ENCODE results near the gene CASKIN2.
A peak's percentile ranks its signal among the peaks of the same experiment; 100 is the strongest.

Gene CASKIN2

DNA sequence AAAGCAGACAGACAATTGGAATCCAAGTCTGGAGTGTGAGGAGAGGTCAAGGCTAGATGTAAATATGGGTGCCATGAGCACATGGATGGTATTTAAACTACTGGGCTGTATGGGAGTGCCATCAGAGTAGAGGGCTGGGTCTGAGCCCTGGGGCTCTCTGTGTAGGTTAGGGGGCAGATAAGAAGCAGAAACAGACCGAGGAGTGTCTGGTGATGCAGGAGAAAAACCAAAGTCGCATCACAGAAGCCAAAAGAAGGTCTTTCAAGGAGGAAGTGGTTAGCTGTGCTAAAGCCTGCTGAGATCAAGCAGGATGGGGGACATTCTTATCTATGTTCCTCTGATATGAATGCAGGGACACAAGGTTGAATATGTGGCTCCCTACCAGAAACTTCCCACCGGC, 2.9 kb upstream of the CASKIN2 start:
- no peak for DNase-seq

DNA sequence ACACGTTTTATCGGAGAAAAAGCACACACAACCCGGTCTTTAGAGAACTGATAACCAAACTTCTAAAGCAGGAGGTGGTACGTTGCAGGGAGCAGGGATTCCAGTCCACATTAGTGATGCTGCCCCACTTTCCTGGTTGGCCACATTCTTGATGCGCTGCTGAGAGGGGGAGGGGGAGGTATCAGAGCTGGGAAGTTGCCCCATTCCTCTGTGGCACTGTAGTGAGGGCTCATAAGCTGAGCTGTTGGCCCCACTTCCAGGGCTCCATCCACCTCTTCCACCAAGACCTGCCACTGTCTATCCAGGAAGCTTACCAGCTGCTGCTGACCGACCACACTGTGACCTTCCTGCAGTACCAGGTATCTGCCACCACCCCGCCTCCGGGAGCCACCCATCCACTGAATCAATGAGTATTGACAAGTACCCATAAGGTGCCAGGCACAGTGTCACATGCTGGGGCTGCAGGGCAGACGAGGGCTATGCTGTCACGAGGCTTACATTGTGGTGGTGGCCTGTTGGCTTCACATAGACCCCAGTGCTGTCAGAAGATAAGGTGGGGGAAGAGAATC, 2.0 kb upstream of the CASKIN2 start:
- DNase-seq = no peak

DNA sequence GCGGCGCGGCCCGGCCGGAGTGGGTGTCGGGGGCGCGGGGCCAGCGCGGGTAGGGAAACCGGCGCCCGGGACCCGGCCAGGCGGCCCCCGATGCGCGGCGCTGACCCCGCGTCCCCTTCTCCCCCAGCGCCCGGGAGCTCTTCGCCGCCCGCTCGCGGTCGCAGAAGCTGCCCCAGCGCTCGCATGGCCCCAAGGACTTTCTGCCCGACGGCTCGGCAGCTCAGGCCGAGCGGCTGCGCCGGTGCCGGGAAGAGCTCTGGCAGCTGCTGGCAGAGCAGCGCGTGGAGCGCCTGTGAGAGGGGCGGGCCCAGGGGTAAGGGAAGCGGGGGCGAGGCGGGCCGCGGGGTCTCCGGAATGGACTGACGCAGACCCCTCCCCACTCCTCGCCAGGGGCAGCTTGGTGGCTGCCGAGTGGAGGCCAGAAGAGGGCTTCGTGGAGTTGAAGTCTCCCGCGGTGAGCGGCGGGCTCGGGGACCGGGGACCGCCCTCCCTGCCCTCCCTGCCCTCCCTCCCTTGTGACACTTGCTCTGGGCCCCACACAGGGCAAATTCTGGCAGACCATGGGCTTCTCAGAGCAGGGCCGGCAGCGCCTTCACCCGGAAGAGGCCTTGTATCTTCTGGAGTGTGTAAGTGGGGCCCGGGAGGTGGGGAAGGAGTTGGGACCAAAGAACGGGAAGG, 1.4 kb upstream of the CASKIN2 start:
- peak; percentile 40 for DNase-seq

DNA sequence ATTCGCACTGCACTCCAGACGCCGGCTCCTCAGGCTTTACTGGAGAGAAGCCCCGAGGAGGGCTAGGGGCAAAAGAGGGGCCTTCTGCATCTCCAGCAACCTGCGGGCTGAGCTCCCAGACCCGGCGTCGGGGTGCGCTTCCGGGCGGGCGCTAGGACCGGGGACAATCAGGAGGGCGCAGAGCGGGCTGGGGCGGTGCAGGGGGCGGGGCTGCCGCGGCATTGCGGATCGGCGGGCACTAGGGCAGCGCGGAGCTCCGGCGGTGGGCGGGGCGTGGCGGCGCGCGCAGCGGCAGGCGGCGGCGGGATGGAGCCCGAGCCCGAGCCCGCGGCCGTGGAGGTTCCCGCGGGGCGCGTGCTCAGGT, 900 bp upstream of the CASKIN2 start, which contains the start of gene TSEN54:
Gene TSEN54, plus strand, starts transcription at position 274 of the 364 bp plus-strand sequence. Its CDS starts 33 bp downstream, at position 307.
- DNase-seq = peak; percentile 96

DNA sequence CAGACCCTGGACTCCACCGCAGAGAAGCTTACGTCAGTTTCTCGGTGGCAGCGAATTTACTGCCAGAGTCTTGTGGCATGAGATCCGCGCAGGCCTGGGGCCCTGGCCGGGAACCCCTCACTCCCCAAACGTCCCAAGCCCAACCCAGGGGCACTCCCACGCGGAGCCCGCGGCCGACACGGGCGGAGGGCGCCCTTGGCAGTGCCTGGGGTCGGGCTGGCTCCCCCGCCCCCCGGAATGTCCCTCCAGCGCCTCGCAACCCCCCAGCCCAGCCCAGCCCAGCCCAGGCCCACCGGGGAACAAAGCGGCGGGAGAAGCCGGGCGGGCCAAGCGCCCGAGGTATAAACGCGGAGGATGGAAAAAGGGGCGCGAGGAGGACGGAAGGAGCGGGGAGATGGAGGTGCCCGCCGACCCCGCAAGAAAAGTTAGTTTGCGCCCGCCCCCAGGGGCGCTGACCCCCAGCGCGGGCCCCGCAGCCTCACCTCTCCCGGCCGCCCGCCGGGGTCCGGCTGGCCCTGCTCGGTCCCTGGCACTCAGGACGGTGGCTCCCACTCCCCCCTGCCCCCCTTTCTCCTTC, 330 bp downstream of the CASKIN2 start:
- DNase-seq = no peak

DNA sequence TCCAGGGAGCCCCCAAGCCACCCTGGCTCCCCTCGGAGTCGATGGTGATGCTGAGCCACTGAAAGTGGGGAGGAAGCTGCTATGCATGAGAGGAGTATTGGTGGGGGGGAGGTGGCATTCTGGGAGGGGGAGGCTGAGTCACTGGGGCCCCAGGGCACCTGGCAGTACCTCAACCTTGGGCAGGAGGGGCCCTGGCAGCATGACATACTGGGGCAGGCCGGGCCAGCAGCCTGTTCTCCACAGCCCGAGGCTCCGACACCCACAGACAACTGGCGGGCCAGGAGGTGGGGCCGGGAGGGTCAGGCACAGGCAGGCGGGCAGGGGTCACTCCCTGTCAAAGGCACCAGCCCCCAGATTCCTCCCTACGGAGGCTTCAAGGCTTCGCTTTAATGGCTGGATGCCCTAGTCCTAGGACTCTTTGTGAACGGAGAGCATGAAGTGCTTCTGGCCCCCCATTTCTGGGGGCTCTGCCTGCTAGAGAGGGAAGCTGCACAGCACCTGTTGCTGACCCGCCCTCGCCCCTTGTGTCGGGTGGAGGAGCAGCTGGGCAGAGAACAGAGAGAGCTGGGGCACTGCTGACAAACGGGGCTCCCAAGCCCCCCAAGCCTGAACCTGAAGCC, 928 bp downstream of the CASKIN2 start:
- DNase-seq = no peak

DNA sequence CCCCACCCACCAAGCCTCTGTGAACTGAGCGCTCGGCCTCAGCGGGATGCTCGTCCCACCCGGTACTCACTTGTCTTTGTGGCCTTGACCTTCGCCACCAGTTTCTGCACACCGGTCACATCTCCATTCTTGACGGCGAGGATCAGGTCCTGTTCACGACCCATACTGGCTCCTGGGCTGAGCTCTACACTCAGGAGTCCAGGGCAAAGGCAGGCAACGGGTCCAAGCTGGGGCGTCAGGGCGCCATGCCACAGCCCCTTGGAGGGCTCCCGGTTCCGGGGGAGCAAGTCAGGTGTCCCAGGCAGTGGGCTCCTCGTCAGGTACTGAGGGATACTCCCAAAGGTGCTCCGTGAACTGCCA, 1.7 kb downstream of the CASKIN2 start:
- no peak for DNase-seq

DNA sequence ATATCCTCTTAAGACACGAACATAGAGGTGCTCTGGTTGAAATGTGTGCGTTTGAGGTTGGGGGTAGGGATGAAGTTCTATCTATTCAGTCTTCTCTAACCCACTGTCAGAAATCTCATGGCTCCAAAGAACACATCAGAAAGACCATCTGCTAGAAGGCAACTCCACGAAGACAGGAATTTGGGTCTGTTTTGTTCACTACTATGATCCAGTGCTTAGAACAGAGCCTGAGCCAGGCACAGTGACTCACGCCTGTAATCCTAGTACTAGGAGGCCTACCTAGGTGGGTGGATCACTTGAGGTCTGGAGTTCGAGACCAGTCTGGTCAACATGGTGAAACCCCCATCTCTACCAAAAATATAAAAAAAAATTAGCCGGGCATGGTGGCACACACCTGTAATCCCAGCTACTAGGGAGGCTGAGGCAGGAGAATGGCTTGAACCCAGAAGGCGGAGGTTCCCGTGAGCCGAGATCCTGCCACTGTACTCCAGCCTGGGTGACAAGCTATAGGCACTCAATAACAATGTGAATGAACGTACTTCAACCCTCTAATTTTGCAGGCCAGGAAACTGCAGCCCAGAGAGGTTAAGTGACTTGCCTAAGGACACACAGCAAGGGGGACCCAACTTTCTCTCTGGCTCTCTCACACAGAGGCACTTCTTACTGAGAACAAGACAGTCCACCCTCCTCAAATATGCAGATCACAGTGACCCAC, 2.3 kb downstream of the CASKIN2 start:
- DNase-seq = no peak

DNA sequence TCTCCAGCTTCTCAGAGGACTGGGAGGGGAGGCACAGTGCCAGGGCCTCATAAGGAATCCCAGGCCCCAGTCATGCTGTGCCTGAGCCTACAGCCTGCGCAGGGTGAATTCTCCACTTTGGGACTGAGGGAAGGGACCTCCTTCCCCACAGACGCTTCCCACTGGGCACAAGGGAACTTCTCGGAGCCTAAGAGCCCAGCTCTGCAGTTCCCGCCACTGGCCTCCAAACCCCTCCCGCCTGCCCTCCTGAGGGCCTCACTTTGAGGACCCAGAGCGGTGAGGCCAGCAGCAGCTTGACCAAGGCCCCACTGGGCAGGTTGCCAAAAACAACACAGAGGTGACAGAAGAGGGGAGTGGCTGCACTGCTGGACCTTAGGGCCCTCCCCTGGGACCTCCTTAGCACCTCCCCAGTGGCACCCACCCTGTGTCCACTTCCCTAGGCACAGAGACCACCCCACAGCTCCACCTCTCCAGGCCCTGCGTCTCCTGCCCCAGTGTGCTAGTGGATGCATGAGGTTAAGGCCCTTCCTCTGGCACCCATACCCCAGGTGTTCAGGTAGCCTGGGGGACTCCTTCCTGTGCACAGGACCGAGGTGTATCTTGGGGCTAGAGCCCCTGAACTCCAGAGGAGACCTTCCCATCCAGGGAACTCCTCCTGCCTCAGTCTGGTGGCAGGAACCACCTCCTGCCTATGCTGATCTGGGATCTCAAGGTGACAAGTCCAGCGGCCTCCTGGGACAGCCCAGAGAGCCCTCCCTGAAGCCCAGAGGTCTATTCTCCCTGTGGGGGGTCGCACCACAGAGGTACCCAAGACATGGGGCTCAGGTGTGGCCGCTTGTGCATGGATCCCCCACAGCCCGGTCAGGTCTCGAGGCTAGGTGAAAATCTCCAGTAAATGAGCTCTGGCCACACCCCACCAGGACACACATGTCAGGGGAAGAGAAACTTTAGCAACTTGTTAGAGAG, 3.4 kb downstream of the CASKIN2 start:
- no peak for DNase-seq

DNA sequence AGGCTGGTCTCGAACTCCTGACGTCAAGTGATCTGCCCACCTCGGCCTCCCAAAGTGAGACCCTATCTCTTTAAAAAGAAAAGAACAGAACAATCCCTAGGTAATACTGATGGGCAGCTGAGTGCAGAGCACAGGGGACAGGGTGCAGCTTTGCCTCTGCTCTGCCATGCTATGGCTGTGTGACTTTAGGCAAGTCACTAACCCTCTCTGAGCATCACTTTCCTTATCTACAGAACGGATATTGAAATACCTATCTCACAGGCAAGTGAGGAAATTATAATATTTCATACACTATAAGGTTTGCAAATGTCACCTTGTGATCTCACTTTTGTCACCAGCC, 4.1 kb downstream of the CASKIN2 start:
- no peak for DNase-seq

DNA sequence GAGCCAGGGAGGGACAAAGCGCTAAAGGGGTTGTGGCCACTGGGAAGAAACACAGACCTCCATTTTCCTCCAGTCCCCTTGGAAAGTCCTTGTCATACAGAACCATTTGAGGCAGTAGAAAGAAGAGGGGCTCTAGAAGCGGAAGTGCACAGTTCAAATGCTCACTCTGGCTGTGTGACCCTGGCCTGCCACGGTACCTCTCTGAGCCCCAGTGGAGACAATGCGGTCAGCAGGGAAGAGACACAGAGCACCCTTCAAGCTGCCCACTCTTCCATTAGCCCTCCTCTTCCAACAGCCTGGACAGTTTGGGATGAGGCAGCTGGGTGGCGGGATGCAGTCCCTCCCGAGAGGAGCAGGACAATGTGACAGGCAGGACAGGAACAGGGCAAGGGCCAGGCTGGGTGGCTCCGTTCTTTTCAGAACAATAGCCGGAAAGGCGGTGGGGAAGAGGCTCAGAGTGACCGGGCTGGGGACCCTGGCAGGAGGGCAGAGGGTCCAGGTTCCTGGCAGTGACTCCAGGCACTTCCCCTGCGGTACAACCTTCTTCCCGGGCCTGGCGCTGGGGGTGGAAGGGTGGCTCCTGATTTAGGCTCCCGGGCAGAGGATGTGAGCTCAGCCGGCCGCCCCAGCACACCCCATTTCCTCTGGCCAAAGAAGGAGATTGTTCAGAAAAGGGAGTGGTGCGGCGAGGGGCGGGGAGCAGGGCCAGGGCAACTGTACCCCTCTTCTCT, 5.6 kb downstream of the CASKIN2 start:
- no peak for DNase-seq

DNA sequence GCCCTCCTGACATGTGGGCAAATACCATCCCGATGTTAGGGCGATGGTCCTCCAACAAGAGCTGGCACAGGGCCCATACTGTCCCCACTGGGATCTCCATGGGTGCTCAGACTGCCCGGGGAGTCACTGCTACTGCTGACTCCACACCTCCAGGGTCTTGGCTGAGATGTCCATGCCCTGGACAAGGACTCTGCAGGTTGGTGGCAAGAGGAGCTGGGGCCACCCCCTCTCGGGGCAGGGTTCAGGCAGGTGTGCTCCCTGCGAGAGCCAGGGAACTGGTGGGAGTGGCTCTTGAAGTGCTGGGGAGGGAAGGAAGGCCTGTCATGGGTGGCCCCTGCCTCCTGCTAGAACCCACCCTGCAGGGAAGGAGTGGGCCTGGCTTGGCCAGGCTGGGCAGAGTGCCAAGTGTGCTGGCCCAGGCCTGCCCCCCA, 6.4 kb downstream of the CASKIN2 start:
- DNase-seq = no peak

DNA sequence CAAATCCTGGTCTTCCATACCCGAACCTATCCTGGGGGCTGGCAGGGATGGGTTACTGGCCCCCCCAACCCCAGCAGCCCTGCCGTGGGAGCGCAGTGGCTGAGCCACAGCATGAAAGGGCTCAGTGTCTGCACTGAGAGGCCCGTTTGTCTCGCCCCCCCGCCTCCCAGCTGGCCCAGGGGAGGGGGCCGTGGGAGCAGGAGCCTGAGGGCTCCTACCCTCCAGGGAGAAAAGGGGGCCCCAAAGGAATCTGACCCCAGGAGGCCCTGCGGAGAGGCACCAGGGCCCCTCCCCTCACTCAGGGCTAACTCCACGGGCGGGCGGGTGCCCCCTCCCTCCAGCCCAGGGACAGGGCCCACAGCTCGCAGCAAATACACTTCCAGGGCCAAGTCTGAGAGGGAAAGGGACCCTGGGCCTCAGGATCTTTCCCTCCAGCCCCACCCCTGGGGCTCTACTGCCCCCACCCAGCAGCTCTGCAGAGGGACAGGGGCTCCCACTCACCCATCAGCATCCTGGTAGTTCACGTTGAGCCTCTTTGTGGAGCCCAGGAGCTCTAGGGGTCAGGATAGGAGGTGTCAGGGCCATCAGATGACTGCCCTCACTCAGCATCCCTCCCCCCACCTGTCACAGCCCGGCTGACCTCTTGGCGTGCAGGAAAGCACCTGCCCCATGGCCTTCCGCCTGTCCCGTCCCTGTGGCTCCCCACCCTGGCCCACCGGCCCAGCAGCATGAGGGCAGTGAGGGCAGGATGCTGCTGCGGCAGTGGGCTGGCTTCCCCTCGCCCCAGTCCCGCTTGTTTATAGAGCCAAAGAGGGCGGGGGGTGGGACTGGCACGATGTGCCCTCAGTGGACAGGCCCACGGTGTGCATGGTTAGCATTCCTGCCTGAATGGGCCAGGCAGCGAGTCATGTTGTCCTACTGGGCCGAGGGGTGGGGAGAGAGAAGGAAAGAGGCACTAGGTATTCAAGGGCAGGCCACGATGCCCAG, 7.3 kb downstream of the CASKIN2 start:
- DNase-seq = no peak

DNA sequence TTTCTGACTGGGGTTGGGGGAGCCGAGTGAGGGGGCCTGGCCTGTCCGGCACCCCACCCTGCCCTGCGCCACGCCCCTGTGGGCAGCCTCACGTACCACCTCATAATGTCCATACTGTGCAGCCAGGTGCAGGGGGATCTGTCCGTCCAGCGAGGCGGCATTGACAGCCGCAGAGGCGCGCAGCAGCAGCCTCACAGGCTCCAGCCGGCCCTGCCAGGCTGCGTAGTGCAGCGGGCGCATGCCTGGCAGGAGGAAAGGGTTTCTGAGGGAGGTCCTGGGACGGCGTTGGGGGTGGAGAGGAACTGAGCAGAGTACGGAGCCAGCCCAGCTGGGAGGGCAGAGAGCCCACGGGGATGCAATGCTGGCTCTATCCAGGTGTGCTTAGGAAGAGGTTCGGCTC, 8.4 kb downstream of the CASKIN2 start:
- no peak for DNase-seq

DNA sequence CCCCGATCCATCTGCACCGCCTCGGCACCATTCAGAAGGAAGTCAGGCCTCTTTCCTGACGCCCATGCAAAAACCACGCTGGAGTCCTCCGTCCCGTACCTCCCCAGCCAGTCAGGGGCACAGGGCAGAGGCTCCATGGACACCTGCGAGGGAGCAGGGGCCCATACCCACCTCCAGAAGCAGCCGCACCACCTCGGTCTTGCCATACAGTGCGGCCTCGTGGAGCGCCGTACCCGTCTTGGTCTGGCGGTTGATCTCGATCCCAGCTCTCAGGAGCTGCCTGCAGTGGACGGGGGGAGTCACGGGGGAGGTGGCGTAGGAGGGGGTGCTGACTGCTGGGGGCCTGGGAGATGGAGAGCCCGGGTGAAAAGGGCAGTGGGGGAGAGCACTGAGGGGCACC, 9.2 kb downstream of the CASKIN2 start:
- DNase-seq = no peak

DNA sequence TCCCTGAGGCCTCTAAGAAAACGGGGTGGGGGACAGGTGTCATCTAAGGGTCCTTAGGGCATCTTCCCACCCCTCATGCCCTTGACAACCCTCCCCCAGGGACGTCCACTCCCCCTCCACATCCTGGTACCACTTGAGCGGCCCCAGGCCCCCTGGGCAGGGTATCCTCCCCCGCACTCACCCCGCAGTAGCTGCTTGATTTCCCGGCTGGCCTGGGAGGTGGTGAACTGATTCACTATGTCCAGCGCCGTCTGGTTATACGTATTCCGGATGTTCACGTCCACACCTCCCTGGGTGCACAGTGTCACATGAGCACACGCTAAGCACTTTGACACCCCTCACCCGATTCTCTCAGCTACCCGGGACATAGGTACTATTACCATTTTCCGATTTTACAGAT, 9.7 kb downstream of the CASKIN2 start:
- DNase-seq = no peak

DNA sequence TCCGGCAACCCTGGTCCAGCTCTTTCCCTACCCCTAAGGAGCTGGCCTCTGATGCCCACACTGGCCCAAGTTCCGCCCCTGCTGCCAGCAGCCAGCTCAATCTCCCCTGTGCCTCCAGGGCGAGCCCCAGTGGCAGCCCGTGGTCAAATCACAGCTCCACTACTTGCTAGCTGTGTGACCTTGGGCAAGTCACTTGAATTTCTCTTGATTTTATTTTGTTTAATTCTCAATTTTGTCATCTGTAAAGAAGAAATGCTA, 10.3 kb downstream of the CASKIN2 start:
- DNase-seq = no peak

DNA sequence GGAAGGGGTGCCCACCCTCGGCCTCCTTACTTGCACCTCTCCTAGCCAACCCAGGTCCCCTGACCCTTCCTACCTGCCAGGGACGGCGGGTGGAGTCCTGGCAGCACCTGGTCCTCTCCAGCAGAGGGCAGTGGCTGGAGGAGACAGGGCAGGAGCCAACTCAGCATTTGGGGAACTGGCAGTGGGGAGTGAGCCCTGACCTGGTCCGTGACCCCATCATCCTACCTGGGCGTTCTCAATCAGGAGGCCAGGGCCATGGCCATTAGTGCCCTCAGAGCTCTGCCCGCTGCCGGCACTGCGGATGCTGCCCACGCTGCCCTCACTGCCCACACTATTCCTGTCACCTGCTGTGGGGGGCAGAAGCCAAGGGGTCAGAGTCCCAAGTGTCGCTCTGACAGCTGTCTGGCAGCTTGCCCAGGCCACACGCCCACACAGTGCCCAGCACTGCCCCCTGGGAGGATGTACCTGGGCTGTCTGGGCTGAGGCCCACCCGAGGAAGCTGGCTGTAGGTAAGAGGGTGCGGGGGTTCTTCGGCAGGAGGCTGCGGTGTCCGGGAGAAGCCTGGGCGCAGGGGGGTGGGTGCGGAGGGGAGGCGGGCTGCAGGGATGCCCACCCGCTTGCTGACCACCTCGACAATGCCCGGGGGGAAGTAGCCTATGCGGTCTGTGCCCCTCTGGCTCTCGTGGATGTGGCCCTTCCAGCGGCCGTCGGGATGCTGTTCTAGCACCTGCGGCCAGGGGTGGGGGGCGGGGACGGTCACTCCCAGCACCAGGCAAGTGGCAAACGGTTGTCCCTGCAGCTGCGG, 10.8 kb downstream of the CASKIN2 start:
- DNase-seq = no peak

DNA sequence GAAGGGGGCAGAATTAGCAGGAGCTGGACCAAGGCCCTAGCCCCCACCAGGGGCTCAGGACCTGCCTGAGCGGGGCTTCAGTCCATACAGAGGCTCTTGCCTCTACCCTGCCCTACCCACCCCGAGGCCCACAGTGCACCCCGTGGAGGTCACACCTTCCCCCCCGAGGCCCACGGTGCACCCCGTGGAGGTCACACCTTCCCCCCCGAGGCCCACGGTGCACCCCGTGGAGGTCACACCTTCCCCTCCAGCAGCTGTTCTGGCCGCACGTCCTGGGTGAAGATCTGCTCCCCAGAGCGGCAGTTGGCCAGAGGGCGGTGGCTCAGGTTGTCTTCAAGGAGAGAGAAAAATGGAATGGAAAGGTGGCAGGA, 11.4 kb downstream of the CASKIN2 start:
- no peak for DNase-seq

DNA sequence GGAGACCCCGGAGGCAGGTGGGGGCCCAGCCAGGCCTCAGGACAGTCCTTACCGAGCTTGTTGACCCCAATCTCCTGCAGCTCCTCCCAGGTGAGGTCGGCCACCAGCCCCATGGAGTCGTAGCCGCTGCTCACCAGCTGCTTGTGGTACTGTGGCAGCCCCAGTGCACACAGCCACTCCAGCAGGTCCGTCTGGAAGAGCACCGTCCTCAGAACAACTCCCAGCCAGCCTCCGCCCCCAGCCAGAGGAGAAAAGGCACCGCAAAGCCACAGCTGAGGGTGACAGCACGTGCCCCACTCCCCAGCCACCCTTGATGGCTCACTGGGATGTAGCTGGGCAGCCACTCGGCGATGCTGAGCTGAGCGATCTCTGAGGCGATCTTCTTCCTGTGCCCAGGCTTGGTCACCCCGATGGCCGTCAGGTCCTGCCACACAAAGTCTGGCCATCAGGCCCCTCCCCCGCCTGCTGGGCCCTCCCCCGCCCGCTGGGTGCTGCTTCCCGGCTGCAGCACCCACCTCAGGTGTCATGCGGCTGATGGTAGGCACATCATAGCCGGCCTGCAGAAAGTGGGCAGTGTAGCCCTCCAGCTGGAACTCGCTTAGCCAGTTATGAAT, 11.9 kb downstream of the CASKIN2 start:
- DNase-seq = no peak

Measured in stimulated activated CD4-positive, alpha-beta T cell treated with anti-CD3 and anti-CD28 coated beads, Interleukin-12 subunit alpha, Interleukin-12 subunit beta, amount 100 ng/mL, for 4 hours (primary cell).